Stimulated activated CD4-positive, alpha-beta T cell treated with anti-CD3 and anti-CD28 coated beads, Interleukin-12 subunit alpha, Interleukin-12 subunit beta, amount 100 ng/mL, for 24 hours (primary cell): ENCODE results near the gene C22orf15.
"Not testable (repeated sequence)": the region's sequence is repeated elsewhere in the genome, so short reads cannot be mapped to it uniquely, and the experiment has no call there.

Source experiments
- DNase-seq, 2 experiments: peaks; one replicate each; pipeline ENCODE4 v3.0.0-alpha.2; 2020; ENCODE audit warnings: low read depth in 2 of 2

C22orf15 gene, protein sequence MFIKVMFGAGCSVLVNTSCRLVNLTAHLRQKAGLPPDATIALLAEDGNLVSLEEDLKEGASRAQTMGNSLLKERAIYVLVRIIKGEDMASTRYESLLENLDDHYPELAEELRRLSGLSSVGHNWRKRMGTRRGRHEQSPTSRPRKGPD

DNA sequence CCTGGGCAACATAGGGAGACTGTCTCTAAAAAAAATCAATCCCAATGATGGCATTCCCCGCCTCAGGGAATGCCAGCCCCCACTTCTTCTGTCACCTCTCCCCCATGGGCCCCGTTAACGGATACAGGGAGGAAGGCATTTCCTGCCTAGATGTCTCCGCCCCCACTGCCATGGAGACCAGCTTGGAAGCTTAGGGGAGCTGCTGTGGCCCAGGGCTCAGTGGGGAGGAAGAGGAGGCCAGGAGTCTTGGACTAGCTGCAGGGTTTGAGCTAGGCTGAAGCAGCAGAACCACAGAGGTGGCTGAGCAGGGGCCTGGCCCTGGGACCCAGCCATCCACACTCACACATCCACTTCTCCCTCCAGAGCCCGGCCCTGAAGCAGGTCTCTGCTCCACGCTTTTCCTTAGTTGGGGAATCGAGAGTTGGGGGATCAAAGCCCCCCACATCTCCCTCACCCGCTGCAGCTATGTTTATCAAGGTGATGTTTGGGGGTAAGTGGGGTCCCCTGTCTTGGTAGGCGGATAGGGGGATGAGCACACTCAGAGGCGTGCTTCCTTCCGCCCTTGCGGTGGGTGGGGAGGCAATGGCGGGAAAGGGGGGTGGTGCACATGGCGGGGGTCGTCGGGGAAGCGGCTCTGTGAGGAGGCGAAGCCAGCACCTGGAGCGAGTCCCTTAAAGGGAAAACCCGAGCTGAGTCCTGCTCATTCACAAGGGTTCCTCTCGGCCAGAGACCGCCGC is at the start of gene C22orf15:
C22orf15 (plus strand) TSS at position 149 of the 737 bp plus-strand sequence; CDS start at position 466, 317 bp downstream.
- DNase-seq = no peak

GRCh38 chr22:23713696-23714595 is 48.8 kb upstream of the C22orf15 start:
- no peak for DNase-seq

DNA sequence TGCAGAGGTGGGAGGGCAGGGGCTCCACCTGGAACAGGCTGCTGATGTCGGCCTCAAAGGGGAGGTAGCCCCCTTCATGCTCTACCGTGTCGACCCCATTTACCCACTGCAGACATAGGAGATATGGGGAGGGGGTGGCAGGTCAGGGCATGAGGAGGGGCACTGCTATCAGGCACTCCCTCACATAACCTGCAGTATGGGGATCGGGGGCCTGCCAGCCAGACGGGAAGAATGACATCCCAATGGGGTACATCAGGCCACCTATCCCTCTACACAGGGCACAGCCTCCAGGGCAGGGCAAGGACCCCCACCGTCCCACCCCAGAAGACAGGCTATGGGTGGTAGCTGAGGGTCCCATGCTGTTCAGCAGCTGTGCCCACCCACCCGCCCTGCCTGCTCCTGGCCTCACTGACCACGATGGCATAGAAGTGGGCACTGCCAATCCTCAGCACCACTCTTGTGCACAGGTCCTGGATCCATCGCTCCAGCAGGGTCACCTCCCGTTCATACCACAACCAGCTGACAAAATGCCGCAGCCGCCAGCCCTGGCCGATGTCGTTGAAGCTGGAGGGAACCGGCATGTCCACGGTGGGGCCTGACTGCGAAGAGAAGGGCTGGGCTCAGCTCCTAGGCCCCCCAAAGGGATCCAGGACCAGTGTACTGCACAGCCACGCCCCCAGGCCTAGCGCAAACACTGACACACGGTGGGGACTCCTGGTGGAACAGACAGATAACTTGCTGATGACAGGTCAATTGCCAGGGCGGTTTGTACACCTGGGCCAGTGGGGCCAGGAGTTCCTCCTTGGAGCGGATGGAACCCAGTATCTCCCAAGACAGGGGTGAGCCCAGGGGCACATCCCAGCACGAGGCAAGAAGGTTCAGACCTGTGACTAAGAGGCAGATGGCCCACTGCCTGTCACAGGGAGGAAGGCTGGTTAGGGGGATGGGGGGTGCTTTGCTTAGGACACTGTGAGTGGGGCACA is 47.9 kb upstream of the C22orf15 start:
- no peak for DNase-seq

GRCh38 chr22:23715806-23716375 is 46.9 kb upstream of the C22orf15 start:
- DNase-seq = no peak

DNA sequence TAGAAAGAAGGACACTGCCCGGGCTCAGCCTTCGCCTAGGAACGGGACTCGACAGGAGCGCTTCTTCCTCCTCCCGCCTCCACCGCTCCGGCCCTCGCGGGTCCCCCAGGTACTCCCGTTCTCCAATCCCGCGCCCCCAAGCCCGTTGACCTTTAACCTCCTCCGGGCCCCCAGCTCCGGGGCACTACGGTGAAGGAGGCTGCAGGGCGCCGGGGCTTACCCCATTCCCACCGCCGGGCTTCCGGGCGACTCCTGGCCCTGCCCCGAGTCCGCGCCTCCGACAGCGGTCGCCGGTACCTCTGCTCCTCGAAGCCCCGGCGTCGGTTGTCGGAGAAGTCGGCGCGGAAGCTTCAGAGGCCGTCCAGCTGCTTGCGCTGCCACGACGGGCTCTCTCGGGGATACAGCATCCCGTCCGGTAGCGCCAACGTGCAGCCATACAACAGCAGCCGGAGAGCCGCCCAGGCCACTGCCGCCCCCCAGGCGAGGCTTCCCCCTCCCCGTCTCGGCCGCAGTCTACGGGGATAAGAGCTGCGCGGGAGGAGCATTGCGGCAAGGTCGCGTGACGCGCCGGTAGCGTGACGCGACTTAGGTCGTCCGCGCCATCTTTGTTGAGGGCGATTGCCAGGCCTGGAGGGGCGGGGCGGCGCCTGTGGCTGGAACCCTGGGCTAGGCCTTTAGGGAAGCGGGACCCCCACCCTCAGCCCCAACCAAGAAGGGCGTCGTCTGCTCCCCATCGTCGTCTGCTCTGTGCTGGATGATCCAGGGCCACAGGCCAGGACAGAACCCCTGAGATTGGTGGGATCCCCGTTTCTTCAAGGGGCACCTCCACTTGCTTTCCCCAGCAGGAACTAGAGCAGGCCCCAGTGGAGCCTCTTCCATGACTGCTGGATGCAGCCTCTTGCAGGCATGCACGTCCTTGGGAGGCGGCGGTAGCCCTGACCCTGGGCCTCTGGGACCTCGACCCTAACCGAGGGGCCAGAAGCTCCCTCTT is 45.7 kb upstream of the C22orf15 start:
- DNase-seq = peak; percentile 65 to 72

DNA sequence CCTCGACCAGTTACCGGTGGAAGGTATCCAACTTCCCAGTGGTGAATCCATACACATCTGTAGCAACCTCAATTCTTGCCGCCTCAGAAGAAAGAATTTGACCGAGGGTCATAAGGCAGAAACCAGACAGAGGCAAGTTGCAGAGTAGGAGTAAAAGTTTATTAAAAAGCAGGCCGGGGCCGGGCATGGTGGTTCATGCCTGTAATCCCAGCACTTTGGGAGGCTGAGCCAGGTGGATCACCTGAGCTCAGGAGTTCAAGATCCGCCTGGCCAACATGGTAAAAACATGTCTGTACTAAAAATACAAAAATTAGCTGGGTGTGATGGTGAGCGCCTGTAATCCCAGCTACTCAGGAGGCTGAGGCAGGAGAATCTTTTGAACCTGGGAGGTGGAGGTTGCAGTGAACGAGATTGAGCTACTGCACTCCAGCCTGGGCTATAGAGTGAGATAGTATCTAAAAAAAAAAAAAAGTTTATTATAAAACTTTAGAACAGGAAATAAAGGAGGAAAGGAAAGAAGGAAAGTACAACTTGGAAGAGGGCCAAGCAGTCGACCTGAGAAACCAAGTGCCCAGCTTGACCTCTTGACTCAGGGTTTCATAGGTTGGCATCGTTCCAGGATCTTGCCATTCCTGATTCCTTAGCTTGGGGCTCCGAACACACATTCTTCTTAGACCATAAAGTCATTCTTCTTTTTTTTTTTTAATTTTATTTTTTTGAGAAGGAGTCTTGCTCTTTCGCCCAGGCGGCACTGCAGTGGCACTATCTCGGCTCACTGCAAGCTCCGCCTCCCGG is 44.2 kb upstream of the C22orf15 start:
- no peak for DNase-seq

GRCh38 chr22:23720855-23721254 is 41.9 kb upstream of the C22orf15 start:
- no peak for DNase-seq

GRCh38 chr22:23722160-23722559 is 40.6 kb upstream of the C22orf15 start:
- no peak for DNase-seq

- no peak for DNase-seq
Measured at GRCh38 chr22:23722724-23723123, 40.1 kb upstream of the C22orf15 start.

DNA sequence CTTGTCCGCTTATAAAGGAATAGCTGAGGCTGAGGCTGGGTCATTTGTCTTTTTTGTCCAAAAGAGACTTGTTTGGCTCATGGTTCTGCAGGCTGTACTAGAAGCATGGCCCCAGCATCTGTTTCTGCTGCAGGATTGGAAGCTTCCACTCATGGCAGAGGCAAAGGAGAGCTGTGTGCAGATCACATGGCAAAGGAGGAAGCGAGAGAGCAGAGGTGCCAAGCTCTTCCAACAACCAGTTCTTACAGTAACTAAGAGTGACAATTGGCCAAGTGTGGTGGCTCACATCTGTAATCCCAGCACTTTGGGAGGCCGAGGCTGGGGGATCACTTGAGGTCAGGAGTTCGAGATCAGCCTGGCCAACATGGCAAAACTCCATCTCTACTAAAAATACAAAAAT is 34.7 kb upstream of the C22orf15 start:
- DNase-seq = not testable (repeated sequence)

DNA sequence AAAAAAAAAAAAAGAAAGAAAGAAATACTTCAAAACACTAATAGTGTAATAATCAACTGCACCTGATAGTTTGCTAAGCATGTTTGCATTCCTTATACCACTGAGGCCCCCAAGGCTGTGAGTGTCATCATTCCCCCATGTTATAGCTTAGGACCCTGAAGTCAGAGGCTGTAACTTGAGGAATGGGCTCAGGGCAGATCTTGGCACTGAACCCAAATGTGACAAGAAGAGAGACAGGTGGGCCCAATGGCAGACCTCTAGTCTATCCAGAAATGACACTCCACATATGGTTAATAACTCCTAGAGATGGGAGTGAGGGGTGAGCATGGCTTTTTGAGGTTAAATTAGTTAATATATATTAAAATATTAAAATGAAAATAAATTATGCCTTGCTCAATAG is 25.1 kb upstream of the C22orf15 start:
- no peak for DNase-seq

DNA sequence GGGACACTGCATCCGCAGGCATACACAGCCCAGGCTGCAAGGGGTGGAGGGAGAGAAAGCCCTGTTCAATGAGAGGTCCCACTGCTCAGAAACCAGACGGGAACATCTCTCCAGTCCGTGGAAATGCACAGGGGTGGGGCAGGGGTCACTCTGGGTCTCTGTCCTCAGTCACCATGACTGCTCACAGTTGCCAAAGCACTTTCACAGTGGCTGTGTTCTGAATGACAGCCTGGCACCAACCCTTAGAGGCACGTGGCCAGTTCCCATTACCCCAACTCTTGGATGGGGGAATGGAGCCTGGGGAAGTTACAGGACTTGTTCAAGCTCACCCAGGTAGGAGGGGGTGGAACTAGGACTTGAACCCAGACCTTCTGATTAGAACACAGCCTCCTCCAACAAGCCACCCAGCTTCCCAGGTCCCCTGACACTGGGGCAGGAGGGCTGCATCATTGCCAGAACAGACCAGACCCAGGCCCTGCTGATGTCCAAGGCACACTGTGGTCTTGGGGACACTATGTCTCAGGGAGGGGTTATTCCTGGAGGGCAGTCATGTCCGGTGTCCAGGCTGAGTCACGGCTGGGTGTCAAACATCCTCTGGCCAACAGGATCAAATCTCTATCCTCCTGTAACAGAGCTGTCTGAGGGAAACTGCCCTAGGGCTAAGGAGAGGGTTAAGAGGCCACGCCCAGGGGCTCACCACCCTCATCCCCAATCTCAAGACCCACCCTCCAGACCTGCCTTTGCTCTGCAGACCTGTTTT is 20.1 kb upstream of the C22orf15 start:
- no peak for DNase-seq

GRCh38 chr22:23743303-23743705 is 19.5 kb upstream of the C22orf15 start:
- no peak for DNase-seq

- DNase-seq = no peak
Measured at GRCh38 chr22:23744001-23744400, 18.8 kb upstream of the C22orf15 start.

- no peak for DNase-seq
Measured at GRCh38 chr22:23744485-23744884, 18.3 kb upstream of the C22orf15 start.

DNA sequence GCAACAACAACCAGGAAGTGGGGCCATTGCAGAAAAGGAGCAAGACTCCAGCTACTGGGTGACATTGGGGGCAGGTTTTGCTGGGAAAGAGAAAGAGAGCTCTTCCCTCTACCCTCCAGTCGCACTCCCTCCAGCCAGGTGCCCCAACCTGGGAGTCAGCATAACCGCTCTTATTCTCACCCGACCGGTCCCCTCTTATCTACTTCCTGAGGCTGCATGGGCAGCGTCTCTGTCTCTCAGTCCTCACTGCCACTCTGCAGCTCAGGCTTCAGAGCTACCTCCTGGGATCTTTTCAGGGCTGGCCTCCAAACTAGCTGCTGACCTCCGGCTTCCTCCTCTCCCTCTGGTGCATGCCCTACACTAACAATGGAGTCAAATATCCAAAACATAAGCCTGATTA is 17.0 kb upstream of the C22orf15 start:
- DNase-seq = no peak

DNA sequence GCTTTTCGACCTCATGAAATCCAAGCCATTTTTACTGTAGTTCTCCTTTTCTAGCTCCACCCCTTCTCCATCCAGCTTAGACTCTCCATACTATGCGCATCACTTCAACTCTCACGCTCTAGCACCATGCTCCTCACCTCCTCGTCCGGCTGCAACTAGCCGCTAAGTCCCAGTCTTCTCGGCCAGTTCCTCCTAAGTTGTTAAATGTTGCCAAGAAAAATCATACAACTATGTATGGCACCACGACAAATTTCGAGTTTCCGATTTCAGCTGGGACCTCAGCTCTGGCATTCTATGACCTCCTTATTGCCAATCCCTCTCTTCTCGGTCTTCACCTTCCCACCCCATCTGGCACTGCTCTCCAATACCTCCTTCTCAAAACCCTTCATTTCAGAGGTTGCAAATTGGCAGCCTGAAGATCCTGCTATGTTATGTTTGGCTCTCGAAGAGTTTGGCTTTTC is 12.9 kb upstream of the C22orf15 start:
- DNase-seq = no peak

DNA sequence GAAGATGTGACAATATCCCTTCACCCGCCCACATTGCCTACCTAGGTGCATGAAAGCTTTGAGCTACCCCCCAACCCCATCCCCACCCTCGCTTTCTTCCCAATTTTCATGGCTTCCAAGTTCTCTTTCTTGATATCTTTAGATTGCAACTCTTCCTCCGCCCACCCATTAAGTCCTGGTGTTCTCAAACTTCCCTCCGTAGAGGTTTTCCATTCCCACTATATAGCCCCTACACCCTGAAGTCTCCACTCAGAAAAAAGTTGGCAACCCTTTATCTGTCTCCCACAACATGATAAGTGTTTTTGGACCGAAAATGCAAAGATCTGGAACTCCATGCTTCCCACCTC is 12.4 kb upstream of the C22orf15 start:
- no peak for DNase-seq
